Nucleus accumbens (tissue), 56 donors: Measurements from ENCODE around the gene CNN3.

Experiments
- DNase-seq, 56 donors: peaks; one replicate each; lab custom pipeline; 2025; lab: John Stamatoyannopoulos, UW

The CNN3 gene

GRCh38 chr1:94926915-94927404, at the start of gene CNN3:
CNN3 (minus strand) TSS chr1:94927110; CDS start chr1:94926894, 216 bp downstream.
- peak; percentile 51 to 96 (median 88) for DNase-seq

GRCh38 chr1:94974824-94975223, 47.9 kb upstream of the CNN3 start:
- no peak for DNase-seq

DNA sequence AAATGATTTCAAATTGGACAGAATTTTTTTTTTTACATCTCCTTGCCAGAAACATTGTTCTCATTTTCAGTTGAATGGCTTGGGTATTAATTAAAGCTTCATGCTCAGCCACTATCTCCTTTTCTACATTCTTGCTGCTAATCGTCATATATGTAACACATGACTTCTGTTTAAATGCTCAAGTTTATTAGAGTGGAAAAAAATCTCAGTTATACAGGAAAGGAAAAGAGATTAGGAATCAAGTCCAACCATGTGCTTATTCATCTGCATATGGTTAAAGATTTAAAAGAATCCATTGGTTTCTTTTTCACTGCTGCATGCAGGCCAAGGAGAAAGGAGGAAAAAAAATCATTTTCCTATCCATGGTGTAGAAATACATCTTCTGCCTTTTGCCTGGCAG, 47.3 kb upstream of the CNN3 start:
- DNase-seq = no peak

DNA sequence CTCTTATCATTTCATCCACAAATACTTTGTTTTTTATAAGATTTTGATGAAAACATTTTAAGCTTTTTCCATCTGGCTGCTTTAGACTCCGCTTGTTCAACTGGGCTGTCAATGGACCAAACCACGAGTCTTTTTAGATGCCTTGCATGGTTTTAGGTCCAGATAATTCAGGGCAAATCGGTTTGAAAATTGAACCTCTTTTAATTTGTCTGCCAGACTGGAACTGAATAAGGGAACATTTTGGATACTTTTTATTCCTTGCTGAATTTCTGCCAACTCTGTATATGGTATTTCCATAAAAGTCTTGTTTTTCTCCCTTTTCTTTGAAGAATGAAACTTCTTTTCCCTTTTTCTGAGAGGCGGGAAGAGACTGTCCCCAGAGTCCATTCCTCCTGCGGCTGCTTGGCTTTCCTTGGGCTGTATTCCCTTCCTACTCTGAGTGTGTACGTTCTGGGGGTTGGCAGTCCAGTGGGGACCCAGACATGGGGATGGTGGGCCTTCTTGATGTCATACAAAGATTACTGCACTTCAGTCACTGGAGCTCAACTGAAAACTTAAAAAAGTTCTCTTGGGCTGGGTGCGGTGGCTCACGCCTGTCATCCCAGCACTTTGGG, 46.5 kb upstream of the CNN3 start:
- DNase-seq = no peak

- no peak for DNase-seq
These were observed 44.6 kb upstream of the CNN3 start for GRCh38 chr1:94971491-94971924.

DNA sequence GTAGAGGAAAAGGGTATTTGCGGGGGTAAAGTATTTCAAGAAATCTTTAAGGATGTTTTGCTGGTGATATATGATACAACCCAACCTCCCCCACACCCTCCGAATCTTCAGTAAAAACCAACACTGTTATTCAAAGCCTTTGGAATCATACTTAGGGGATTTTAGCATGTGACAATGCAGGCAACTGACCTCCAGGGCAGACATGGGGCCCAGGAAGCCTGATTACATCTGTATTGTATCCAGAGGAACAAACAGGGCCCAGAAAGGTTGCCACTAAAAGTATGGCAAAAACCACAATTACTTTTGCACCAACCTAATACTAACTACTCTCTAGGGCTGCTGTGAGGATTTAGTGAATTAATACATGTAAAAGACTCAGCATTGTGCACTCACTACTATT, 43.9 kb upstream of the CNN3 start:
- DNase-seq = no peak

GRCh38 chr1:94969137-94969536, 42.2 kb upstream of the CNN3 start:
- no peak for DNase-seq

DNA sequence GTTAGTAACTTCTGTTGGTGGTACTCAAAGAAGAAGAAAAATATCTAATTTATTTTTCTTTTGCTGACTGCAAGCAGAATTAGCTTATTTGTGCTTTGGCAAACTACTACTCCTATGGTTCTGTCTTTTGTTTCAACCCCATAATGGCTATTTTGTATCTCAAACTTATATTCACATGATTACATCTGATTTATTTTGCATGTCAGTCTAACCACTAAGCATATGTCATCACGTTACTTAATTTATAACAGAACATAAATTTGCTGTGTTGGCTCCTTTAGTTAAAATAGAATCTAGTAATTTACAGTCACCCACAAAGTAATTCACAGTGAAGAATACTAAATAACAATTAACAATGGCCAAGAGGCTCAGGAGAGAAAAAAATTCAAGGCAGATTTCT, 39.1 kb upstream of the CNN3 start:
- no peak for DNase-seq

GRCh38 chr1:94963864-94964263, 37.0 kb upstream of the CNN3 start:
- DNase-seq = no peak

- DNase-seq = peak in 2 of 56 donors; percentile 2 to 19
These were observed 35.7 kb upstream of the CNN3 start for GRCh38 chr1:94962409-94963265.

GRCh38 chr1:94961988-94962387, 35.1 kb upstream of the CNN3 start:
- DNase-seq = no peak

DNA sequence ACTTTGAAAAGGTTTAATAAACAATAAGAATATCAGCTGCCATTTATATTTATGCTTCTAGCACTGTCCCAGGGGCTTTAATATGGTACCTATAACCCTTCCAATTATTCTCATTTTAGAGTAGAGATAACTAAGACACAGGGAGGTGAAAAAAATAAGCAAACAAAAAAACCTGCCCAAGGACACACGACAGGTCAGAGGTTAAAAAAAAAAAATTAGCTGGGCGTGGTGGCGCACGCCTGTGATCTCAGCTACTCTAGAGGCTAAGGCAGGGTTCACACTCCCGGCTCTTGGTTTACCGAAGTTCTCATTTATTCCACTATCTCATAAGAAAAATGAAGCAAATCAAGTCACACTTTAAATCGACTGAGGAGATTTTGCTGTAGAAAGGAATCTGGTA, 34.7 kb upstream of the CNN3 start:
- no peak for DNase-seq

DNA sequence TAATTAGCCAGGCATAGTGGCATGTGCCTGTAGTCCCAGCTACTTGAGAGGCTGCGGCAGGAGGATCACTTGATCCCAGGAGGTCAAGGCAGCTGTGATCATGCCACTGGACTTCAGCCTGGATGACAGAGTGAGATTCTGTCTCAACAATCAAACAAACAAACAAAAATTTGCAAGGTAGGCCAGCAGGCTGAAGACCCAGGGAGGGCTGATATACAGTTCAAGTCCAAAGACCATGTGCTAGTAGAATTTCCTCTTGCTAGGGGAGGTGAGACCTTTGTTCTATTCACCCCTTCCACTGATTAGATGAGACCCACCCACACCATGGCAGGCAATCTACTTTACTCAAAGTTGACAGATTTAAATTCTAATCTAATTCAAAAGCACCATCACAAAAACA, 31.2 kb upstream of the CNN3 start:
- no peak for DNase-seq

DNA sequence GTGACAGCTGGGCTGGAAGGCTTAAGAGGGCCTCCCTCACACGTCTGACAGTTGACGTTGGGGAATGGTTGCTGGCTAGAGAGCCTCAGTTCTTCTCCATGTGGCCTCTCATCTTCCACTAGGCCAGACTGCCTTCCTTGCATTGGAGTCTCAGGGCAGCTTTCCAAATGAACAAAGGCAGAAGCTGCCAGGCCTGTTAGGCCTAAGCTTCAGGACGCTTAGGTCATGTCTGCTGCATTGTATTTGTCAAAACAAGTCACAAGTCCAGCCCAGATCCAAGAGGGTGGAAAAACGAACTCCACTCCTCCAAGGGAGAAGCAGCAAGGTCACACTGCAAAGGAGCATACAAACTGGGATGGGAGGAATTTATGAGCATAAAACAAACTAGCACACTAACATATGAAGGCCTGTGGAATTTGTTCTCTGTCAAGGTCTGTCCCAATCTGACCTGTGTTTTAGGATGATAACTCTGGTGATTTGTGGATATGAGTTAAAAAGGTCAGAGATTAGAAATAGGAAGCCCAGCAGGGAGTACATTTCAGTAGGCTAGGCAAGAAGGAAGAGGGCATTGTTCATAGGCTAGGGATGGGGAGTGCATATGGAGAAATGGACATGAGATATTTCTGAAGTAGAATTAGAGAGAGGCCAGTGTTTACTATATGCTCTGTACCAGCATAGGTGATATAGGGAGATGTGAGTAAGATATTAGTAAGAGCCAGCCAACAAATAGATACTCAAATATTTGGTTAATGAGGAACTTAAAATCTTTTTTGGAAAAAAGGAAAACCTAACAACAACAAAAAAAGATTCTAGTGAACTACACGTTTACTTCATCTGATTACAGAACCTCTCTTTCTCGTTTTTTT, 29.1 kb upstream of the CNN3 start:
- peak in 2 of 56 donors; percentile 1 to 3 for DNase-seq

GRCh38 chr1:94954263-94955220, 27.6 kb upstream of the CNN3 start:
- DNase-seq = no peak

DNA sequence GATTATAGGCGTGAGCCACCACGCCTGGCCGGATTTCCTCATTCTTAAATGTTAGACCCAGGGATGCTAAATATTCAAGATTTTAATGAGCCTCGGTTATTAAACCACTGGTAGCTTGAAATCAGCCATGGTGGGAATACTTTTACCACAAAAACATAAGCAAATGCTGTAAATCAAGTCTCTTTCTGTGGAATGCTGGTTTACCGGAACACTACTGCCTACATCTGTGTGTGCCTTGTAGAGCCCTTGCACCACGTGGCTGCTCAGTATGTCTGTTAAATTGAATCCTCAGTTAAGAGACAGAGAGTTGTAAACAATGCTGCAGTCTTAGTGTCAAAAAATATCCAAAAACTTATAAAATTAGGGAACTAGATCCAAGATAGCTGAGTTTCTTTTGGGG, 26.8 kb upstream of the CNN3 start:
- DNase-seq = no peak

- DNase-seq = no peak
These were observed 26.2 kb upstream of the CNN3 start for GRCh38 chr1:94953107-94953506.

- DNase-seq = no peak
These were observed 25.6 kb upstream of the CNN3 start for GRCh38 chr1:94952539-94952938.

GRCh38 chr1:94951509-94952208, 24.7 kb upstream of the CNN3 start:
- DNase-seq = no peak
